GM08714 (cell line): ENCODE measurements around the gene SYT8.
"Not testable (repeated sequence)": the region's sequence is repeated elsewhere in the genome, so short reads cannot be mapped to it uniquely, and the experiment has no call there.

Source experiments
- H3K4me3 ChIP-seq: fragments of 200-500 bp; sonication (Bioruptor generic); 2 replicates; pipeline ENCODE4 v1.5.1; 2014; ENCODE audit warnings: mild to moderate bottlenecking, low read length, inconsistent platforms
- ZNF274 ChIP-seq: IDR thresholded peaks from 2 replicates; pipeline ENCODE4 v1.6.1; 2012; ENCODE audit warnings: mild to moderate bottlenecking, low read depth, low read length

The SYT8 gene

GRCh38 chr11:1870721-1871466, 36.1 kb downstream of the SYT8 start:
- no peak for TF ChIP-seq ZNF274
- no peak overlapping the region for H3K4me3 ChIP-seq

DNA sequence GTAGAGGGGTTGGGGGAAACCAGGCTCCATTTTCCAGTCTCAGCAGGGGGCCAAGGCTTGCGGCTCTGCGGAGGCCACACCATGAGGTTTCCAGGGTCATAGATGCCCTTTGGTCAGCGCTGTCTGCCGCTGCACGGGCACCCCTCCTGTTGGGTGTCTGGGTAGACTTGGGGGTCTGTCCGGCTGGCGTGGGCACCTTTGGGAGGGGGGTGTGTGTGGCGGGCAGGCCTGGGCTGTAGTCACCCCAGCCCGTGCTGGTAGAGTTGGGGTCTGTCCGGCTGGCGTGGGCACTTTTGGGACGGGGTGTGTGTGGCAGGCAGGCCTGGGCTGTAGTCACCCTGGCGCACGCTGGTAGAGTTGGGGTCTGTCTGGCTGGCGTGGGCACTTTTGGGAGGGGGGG, 36.7 kb downstream of the SYT8 start:
- H3K4me3 ChIP-seq = no peak overlapping the region
- TF ChIP-seq ZNF274 = no peak

GRCh38 chr11:1872267-1872985, 37.6 kb downstream of the SYT8 start:
- TF ChIP-seq ZNF274 = no peak
- no peak overlapping the region for H3K4me3 ChIP-seq

GRCh38 chr11:1873048-1873812, 38.4 kb downstream of the SYT8 start:
- TF ChIP-seq ZNF274 = no peak
- H3K4me3 ChIP-seq = no peak overlapping the region

GRCh38 chr11:1873813-1874150, 39.0 kb downstream of the SYT8 start:
- not testable (repeated sequence) for H3K4me3 ChIP-seq

DNA sequence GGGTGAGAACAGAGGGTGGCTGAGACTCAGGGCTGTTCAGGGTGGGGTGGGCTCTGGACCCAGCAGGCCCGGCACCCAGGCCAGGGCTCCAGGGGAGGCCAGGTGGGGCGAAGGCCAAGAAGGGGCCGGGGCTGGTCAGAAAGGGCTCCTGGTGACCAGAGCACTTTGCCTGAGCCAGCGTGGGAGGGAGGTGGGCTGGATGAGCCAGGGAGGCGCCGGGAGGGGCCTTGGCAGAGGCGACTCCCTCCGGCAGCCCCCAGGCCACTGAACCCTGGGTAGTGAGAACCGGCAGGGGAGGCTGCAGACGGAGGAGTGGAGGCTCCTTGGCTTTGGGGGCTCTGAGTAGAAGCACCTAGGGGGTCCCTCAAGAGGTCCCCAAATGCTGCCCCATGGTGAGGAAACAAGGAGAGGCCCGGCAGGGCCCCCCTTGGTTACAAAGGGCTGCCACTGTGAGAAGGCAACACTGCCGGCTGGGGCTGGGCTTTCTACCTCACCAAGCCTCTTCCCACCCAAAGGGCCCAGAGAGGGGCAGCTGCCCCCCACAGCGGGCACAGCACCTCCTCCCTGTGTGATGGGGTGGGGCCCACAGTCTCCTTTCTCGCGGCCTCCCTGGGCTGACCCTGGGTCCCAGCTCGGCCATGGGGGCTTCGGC, 39.8 kb downstream of the SYT8 start:
- not testable (repeated sequence) for H3K4me3 ChIP-seq

DNA sequence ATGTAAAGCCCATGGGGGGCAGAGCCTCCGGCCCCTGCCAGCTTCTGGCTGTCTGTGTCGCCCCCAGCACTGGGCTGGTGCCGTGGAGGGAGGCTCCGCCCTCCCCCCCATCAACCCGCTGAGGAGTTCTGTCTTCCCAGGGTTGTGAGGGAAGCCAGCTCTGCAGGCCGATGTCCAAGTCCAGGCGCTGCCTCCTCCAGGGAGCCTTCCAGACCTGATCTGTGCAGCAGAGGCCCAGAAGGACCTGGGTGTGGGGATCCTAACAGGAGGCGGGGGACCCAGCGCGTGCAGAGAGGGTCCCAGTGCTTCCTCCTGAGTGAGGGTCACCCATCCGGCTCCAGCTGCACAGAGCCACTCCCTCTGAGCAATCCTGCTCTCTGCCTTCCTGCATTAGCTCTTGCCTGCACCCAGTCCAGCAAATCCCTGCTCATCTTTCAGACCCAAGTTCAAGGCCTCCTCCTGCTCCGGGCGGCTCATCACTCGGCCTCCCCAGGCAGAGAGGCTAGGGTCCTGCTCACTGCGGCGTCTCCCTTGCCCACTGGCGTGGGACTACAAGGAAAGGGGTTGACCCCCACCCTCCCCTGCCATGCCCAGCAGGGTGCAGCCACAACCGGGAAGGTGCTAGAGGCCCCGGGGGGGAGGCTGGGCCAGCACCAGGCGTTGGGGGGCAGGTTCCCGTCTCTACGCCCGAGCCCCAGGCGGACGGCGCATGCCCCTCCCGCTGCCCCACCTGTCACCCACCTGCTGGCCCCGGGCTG, 40.5 kb downstream of the SYT8 start:
- no peak overlapping the region for H3K4me3 ChIP-seq
- TF ChIP-seq ZNF274 = no peak

- not testable (repeated sequence) for H3K4me3 ChIP-seq
These were observed 41.1 kb downstream of the SYT8 start for GRCh38 chr11:1875851-1876301.

DNA sequence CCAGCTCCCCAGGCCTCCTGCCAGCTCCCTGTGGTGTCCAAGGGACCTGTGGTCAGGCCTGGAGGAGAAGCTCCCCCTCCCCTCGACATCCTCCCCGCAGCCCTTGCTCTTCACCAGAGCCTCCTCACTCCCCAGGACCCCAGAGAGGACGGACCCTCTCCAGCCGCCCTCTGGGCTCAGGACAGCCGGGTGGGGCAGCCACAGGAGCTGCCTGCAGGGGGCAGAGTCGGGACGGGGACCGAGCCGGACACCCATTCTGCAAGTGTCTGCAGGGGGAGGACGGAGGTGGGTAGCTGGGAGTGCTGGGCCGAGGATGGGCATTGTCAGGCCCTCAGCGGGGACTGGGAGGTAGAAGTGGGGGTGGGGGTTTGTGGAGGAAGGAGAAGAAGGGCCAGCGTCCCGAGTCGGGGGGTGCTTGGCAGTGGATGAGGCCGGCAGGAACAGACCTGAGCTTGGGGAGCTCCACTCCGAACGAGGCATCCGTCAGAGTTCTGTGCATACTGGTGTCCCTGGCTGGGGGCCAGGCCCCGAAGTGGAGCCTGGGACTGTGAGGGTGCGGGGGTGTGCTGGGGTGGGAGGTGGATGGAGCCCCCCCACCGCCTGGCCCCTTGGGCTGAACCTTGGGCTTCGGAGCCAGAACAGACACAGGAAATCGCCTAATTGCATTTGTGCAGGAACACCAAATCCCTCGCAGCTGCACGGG, 41.7 kb downstream of the SYT8 start:
- H3K4me3 ChIP-seq = no peak overlapping the region
- no peak for TF ChIP-seq ZNF274

GRCh38 chr11:1877211-1878136, 42.7 kb downstream of the SYT8 start:
- no peak for TF ChIP-seq ZNF274
- H3K4me3 ChIP-seq = no peak overlapping the region

GRCh38 chr11:1878137-1879031, 43.6 kb downstream of the SYT8 start:
- no peak overlapping the region for H3K4me3 ChIP-seq
- TF ChIP-seq ZNF274 = no peak
